Testis (tissue), 3 donors: ENCODE data around the gene RERE. TPM values are rescaled to one million over a fixed set of nuclear protein-coding genes. Genes with fewer than 3 reads are reported as not detected.

ENCODE experiments used
- DNase-seq: peaks from one replicate; pipeline ENCODE4 v3.0.0-alpha.2; 2019
- H3K27ac ChIP-seq, 2 donors: fragments of 200-600 bp; sonication (generic); one replicate each; pipeline ENCODE4 v1.5.1; 2019
- H3K27me3 ChIP-seq: fragments of 200-600 bp; sonication (generic); one replicate; pipeline ENCODE4 v1.5.1; 2019
- H3K36me3 ChIP-seq: fragments of 200-600 bp; sonication (generic); one replicate; pipeline ENCODE4 v1.5.1; 2017; ENCODE audit warnings: low read depth; ENCODE audit errors: missing control alignments
- H3K4me1 ChIP-seq: fragments of 200-600 bp; sonication (generic); one replicate; pipeline ENCODE4 v1.5.1; 2019
- H3K4me3 ChIP-seq, 2 donors: fragments of 200-600 bp; sonication (generic); one replicate each; pipeline ENCODE4 v1.5.1; 2017 to 2019
- H3K9me3 ChIP-seq: fragments of 200-600 bp; sonication (generic); one replicate; pipeline ENCODE4 v1.5.1; 2017
- CTCF ChIP-seq, 3 experiments: fragments of 450-650 bp in 2 of 3; fragments of 200-600 bp in 1 of 3; sonication (generic) in 1 of 3; IDR thresholded peaks; one replicate each; pipeline ENCODE4 v1.5.1; 2016 to 2019; ENCODE audit warnings: antibody characterized with exemption in 3 of 3, mild to moderate bottlenecking in 2 of 3, moderate library complexity in 1 of 3
- POLR2A ChIP-seq: fragments of 450-650 bp; IDR thresholded peaks from one replicate; pipeline ENCODE4 v1.6.1; 2017; ENCODE audit warnings: antibody characterized with exemption, mild to moderate bottlenecking, moderate library complexity
- WGBS, 2 donors: methylation state at CpG; one replicate each; pipeline ENCODE4 v1.1.5; 2018; 5-methylcytosine and 5-hydroxymethylcytosine counted together
- intact Hi-C: fragments of 100-400 bp; cut with DNase I; formaldehyde crosslinking; loops from one replicate; pipeline ENCODE4 v1.15.1; 2023; ENCODE audit warnings: low total_unique reads
- polyA plus RNA-seq: library from polyadenylated mRNA; stranded (reverse); fragments of 350-450 nt; fragmentation: Illumina TruSeq; extraction: RNeasy Lipid Tissue Mini Kit (QIAGEN cat#74804); gene quantifications from one replicate; pipeline ENCODE4 v1.2.3, GENCODE V29; 2014; ENCODE audit warnings: low read depth, low replicate concordance; ENCODE audit not compliant: insufficient read depth
- total RNA-seq, 2 donors: library from RNA; depleted of rRNA; stranded (reverse); fragments of >200 nt; gene quantifications; one replicate each; pipeline ENCODE4 v1.2.3, GENCODE V29; 2016

The RERE gene
- total and polyA plus RNA-seq, 3 donors from 2014 or later = 90.8 to 229 (median 203) TPM

- Histone ChIP-seq H3K4me3 (no peak overlapping the region), H3K4me1 (peaks cover 12% of the 10 kb centered on the region), H3K36me3 (no peaks in the 10 kb centered on the region), H3K27ac (peak overlapping the region in 1 of 2 donors; percentile 19), H3K27me3 (no peaks in the 10 kb centered on the region), H3K9me3 (no peaks in the 10 kb centered on the region)
- WGBS, 2 donors = 33 to 36% methylated on average over 5 of the region's 5 CpGs
- intact Hi-C loops = no loop called here
- DNase-seq = no peak
- TF ChIP-seq POLR2A = no peak
- no peak for TF ChIP-seq CTCF (IDR thresholded peaks at IDR 0.05)
Measured at GRCh38 chr1:8712413-8713231, 104.8 kb downstream of the RERE start.

- intact Hi-C loops = no loop called here
- H3K27me3 ChIP-seq = no peaks in the 10 kb centered on the region
- TF ChIP-seq CTCF (IDR thresholded peaks at IDR 0.05) (no peak), POLR2A (no peak)
- peaks cover 14% of the 10 kb centered on the region for H3K4me1 ChIP-seq
- H3K27ac ChIP-seq = peak overlapping the region in 1 of 2 donors; percentile 19
- 59 to 66% methylated on average over 4 of the region's 4 CpGs for WGBS, 2 donors
- no peaks in the 10 kb centered on the region for H3K9me3 ChIP-seq
- H3K4me3 ChIP-seq = no peak overlapping the region
- DNase-seq = no peak
- H3K36me3 ChIP-seq = no peaks in the 10 kb centered on the region
Measured at GRCh38 chr1:8711873-8712412, 105.5 kb downstream of the RERE start.

GRCh38 chr1:8711151-8711550 is 106.3 kb downstream of the RERE start:
- WGBS, 2 donors = 73 to 88% methylated on average over 5 of the region's 5 CpGs
- TF ChIP-seq CTCF (IDR thresholded peaks at IDR 0.05) (no peak), POLR2A (no peak)
- H3K4me3 ChIP-seq = no peak overlapping the region
- no peaks in the 10 kb centered on the region for H3K36me3 ChIP-seq
- no peak for DNase-seq
- H3K9me3 ChIP-seq = no peaks in the 10 kb centered on the region
- H3K4me1 ChIP-seq = peaks cover 18% of the 10 kb centered on the region
- intact Hi-C loops = no loop called here
- no peak overlapping the region for H3K27ac ChIP-seq
- H3K27me3 ChIP-seq = no peaks in the 10 kb centered on the region

GRCh38 chr1:8708259-8708658 is 109.2 kb downstream of the RERE start:
- Histone ChIP-seq H3K9me3 (no peaks in the 10 kb centered on the region), H3K36me3 (no peaks in the 10 kb centered on the region), H3K27me3 (no peaks in the 10 kb centered on the region), H3K4me1 (peaks cover 23% of the 10 kb centered on the region), H3K27ac (no peak overlapping the region), H3K4me3 (no peak overlapping the region)
- no peak for DNase-seq
- intact Hi-C loops = no loop called here
- WGBS, 2 donors = 95 to 99% methylated on average over 6 of the region's 6 CpGs
- TF ChIP-seq POLR2A (no peak), CTCF (IDR thresholded peaks at IDR 0.05) (no peak)
